GM11168 (cell line): Measurements from ENCODE around the gene RAD1.

Experiments
- in situ Hi-C: fragments of 300-500 bp; cut with MboI; formaldehyde crosslinking; loops from one replicate; pipeline ENCODE4 v1.12.0; 2022; ENCODE audit warnings: low sequenced_read_pairs; ENCODE audit not compliant: unreplicated experiment

The RAD1 gene

GRCh38 chr5:34870382-34870781, 44.9 kb downstream of the RAD1 start:
- in situ Hi-C loops: no loop called here

GRCh38 chr5:34869256-34869655, 46.0 kb downstream of the RAD1 start:
- in situ Hi-C loops: no loop called here

- in situ Hi-C loops: no loop called here
These were observed 46.5 kb downstream of the RAD1 start for GRCh38 chr5:34868791-34869190.

- in situ Hi-C loops: no loop called here
These were observed 47.6 kb downstream of the RAD1 start for GRCh38 chr5:34867660-34868059.

GRCh38 chr5:34866989-34867471, 48.3 kb downstream of the RAD1 start:
- in situ Hi-C loops: no loop called here

- in situ Hi-C loops: no loop called here
These were observed 50.2 kb downstream of the RAD1 start for GRCh38 chr5:34865091-34865490.

- in situ Hi-C loops: no loop called here
These were observed 51.4 kb downstream of the RAD1 start for GRCh38 chr5:34863946-34864345.

- in situ Hi-C loops: no loop called here
These were observed 56.1 kb downstream of the RAD1 start for GRCh38 chr5:34859253-34859652.

GRCh38 chr5:34858790-34859189, 56.5 kb downstream of the RAD1 start:
- in situ Hi-C loops: no loop called here

- in situ Hi-C loops: no loop called here
These were observed 57.4 kb downstream of the RAD1 start for GRCh38 chr5:34857894-34858293.

- in situ Hi-C loops: no loop called here
These were observed 58.1 kb downstream of the RAD1 start for GRCh38 chr5:34857161-34857560.
